ENCODE data around the gene MT1M.

- TF ChIP-seq POLR2AphosphoS2 (conservative IDR thresholded peaks at IDR 0.05; ENCODE audit: low read length) (no peak), CTCF (IDR thresholded peaks at IDR 0.05) (no peak), POLR2A (IDR thresholded peaks at IDR 0.05; ENCODE audit: low read length) (no peak), SREBF2 (IDR thresholded peaks at IDR 0.05) (no peak), JUN (IDR thresholded peaks at IDR 0.05) (no peak), MYC (IDR thresholded peaks at IDR 0.05; ENCODE audit: borderline replicate concordance, low read length) (no peak), NPAS2 (CRISPR knock-in tag; IDR thresholded peaks at IDR 0.05; ENCODE audit: borderline replicate concordance) (no peak), NFE2L2 (conservative IDR thresholded peaks at IDR 0.05; ENCODE audit: low read length) (no peak), RAD21 (conservative IDR thresholded peaks at IDR 0.05 in 1 of 2, IDR thresholded peaks at IDR 0.05 in 1 of 2) (no peak), CBX8 (IDR thresholded peaks at IDR 0.05) (no peak), MAX (IDR thresholded peaks at IDR 0.05) (no peak), HOXA7 (CRISPR knock-in tag; IDR thresholded peaks at IDR 0.05) (no peak), BHLHE40 (IDR thresholded peaks at IDR 0.05; ENCODE audit: low read depth, low read length) (no peak), NR3C1 (IDR thresholded peaks at IDR 0.05) (no peak)
Observed at GRCh38 chr16:56632848-56633365, 448 bp downstream of the MT1M start.
